ENCODE data around the gene LRMDA. TPM values are rescaled to one million over a fixed set of nuclear protein-coding genes. Genes with fewer than 3 reads are reported as not detected.

The LRMDA gene
- total RNA-seq, 1 experiment from 2014 or later, result 4.8 TPM

- ATAC-seq (no peak), DNase-seq (ENCODE audit: low read depth, low spot score) (no peak)
- Histone ChIP-seq H4K20me1 (ENCODE audit: insufficient read depth) (no peaks in the 10 kb centered on the region), H3K9ac (ENCODE audit: low read length) (no peak overlapping the region), H3K4me2 (ENCODE audit: low read length) (no peak overlapping the region), H3K79me2 (ENCODE audit: insufficient read depth, low read length) (no peaks in the 10 kb centered on the region), H2AFZ (ENCODE audit: low read depth, low read length, poor library complexity, severe bottlenecking) (no peak overlapping the region), H3K4me1 (ENCODE audit: control insufficient read depth in 1 of 2, insufficient read depth in 2 of 2, low read length in 2 of 2) (no peaks in the 10 kb centered on the region), H3K4me3 (replicated peaks in 1 of 2; ENCODE audit: low read depth in 1 of 2, low read length in 2 of 2) (no peak overlapping the region), H3K27ac (ENCODE audit: low read depth, low read length) (no peak overlapping the region), H3K9me2 (ENCODE audit: insufficient read depth) (no peaks in the 10 kb centered on the region; the same call in 1 of the 2 replicates), H3K9me3 (ENCODE audit: control insufficient read depth in 1 of 2, insufficient read depth in 1 of 2, low read depth in 1 of 2, low read length in 2 of 2) (peaks cover 0 to 10% of the 10 kb centered on the region in 2 experiments; a peak in 3 of 4 replicates), H3K27me3 (ENCODE audit: insufficient read depth, low read length) (no peaks in the 10 kb centered on the region), H3K36me3 (ENCODE audit: control insufficient read depth in 1 of 2, insufficient read depth in 2 of 2, low read length in 2 of 2) (no peaks in the 10 kb centered on the region)
- TF ChIP-seq EGR1 (IDR thresholded peaks at IDR 0.05; ENCODE audit: low read depth), result no peak
- no peak for TF ChIP-seq REST (IDR thresholded peaks at IDR 0.05; ENCODE audit: low read depth)
- TF ChIP-seq SRF (IDR thresholded peaks at IDR 0.05; ENCODE audit: low read depth), result no peak
- no peak for TF ChIP-seq SIN3A (IDR thresholded peaks at IDR 0.05; ENCODE audit: low read depth)
- intact Hi-C loops (cut with micrococcal nuclease), result no loop called here
- no TSS peak for BruUV-seq (replicated peaks)
- ChIA-PET POLR2A (no interaction called here), RAD21 (ENCODE audit: low non-redundant PET in 1 of 2, low total read pairs in 2 of 2, uncharacterized antibody in 2 of 2, unreplicated experiment in 2 of 2) (no interaction called here), CTCF (no interaction called here)
Measured at GRCh38 chr10:75440271-75440793, 8.9 kb downstream of the LRMDA start.

- Histone ChIP-seq H2AFZ (ENCODE audit: low read depth, low read length, poor library complexity, severe bottlenecking) (no peak overlapping the region), H3K27me3 (ENCODE audit: insufficient read depth, low read length) (no peaks in the 10 kb centered on the region), H3K4me2 (ENCODE audit: low read length) (no peak overlapping the region), H3K9me2 (ENCODE audit: insufficient read depth) (no peaks in the 10 kb centered on the region; the same call in 1 of the 2 replicates), H3K36me3 (ENCODE audit: control insufficient read depth in 1 of 2, insufficient read depth in 2 of 2, low read length in 2 of 2) (no peaks in the 10 kb centered on the region), H3K4me1 (ENCODE audit: control insufficient read depth in 1 of 2, insufficient read depth in 2 of 2, low read length in 2 of 2) (no peaks in the 10 kb centered on the region), H3K79me2 (ENCODE audit: insufficient read depth, low read length) (no peaks in the 10 kb centered on the region), H3K4me3 (replicated peaks in 1 of 2; ENCODE audit: low read depth in 1 of 2, low read length in 2 of 2) (no peak overlapping the region), H3K9me3 (ENCODE audit: control insufficient read depth in 1 of 2, insufficient read depth in 1 of 2, low read depth in 1 of 2, low read length in 2 of 2) (peaks cover 0 to 10% of the 10 kb centered on the region in 2 experiments; a peak in 3 of 4 replicates), H3K9ac (ENCODE audit: low read length) (no peak overlapping the region), H4K20me1 (ENCODE audit: insufficient read depth) (no peaks in the 10 kb centered on the region), H3K27ac (ENCODE audit: low read depth, low read length) (no peak overlapping the region)
- ATAC-seq (no peak), DNase-seq (ENCODE audit: low read depth, low spot score) (no peak)
- POLR2A ChIA-PET, result no interaction called here
- RAD21 ChIA-PET (ENCODE audit: low non-redundant PET in 1 of 2, low total read pairs in 2 of 2, uncharacterized antibody in 2 of 2, unreplicated experiment in 2 of 2), result no interaction called here
- CTCF ChIA-PET, result no interaction called here
- intact Hi-C loops (cut with micrococcal nuclease), result no loop called here
- no TSS peak for BruUV-seq (replicated peaks)
- TF ChIP-seq SRF (IDR thresholded peaks at IDR 0.05; ENCODE audit: low read depth), result no peak
- no peak for TF ChIP-seq EGR1 (IDR thresholded peaks at IDR 0.05; ENCODE audit: low read depth)
- no peak for TF ChIP-seq RAD21 (IDR thresholded peaks at IDR 0.05; ENCODE audit: low read depth)
- no peak for TF ChIP-seq MAX (IDR thresholded peaks at IDR 0.05)
- TF ChIP-seq CTCF (IDR thresholded peaks at IDR 0.05 in 2 of 3, conservative IDR thresholded peaks at IDR 0.05 in 1 of 3; ENCODE audit: borderline replicate concordance in 1 of 3, insufficient read depth in 1 of 3, low read depth in 2 of 3, low read length in 2 of 3), result no peak
- no peak for TF ChIP-seq REST (IDR thresholded peaks at IDR 0.05; ENCODE audit: low read depth)
- no peak for TF ChIP-seq CBX3 (IDR thresholded peaks at IDR 0.05; ENCODE audit: low read depth)
- no peak for TF ChIP-seq ZNF274 (IDR thresholded peaks at IDR 0.05; ENCODE audit: low read depth, low read length)
- TF ChIP-seq EZH2 (IDR thresholded peaks at IDR 0.05), result no peak
Measured at GRCh38 chr10:75441196-75441595, 9.8 kb downstream of the LRMDA start.

All from HCT116 (cell line).